Uterus (tissue), 4 donors: ENCODE results near the gene LRRC49. TPM values are rescaled to one million over a fixed set of nuclear protein-coding genes. Genes with fewer than 3 reads are reported as not detected.

Experiments
- DNase-seq, 2 donors: peaks; one replicate each; pipeline ENCODE4 v3.0.0-alpha.2; 2019 to 2020
- H3K27ac ChIP-seq, 2 donors: fragments of 200-600 bp; sonication (generic); 1 replicate in 1 of 2; 2 replicates in 1 of 2; pipeline ENCODE4 v1.5.1; 2016 to 2018
- H3K27me3 ChIP-seq, 2 donors: fragments of 200-600 bp; sonication (generic); one replicate each; pipeline ENCODE4 v1.5.1; 2018 to 2019; ENCODE audit warnings: control low read depth in 1 of 2
- H3K36me3 ChIP-seq, 2 donors: fragments of 200-600 bp; sonication (generic); one replicate each; pipeline ENCODE4 v1.5.1; 2019; ENCODE audit warnings: control low read depth in 1 of 2
- H3K4me1 ChIP-seq, 2 donors: fragments of 200-600 bp; sonication (generic); one replicate each; pipeline ENCODE4 v1.5.1; 2018 to 2019; ENCODE audit warnings: control low read depth in 1 of 2
- H3K4me3 ChIP-seq, 2 donors: fragments of 200-600 bp; sonication (generic); 1 replicate in 1 of 2; 2 replicates in 1 of 2; pipeline ENCODE4 v1.5.1; 2018 to 2019; ENCODE audit warnings: mild to moderate bottlenecking in 1 of 2
- H3K9me3 ChIP-seq, 2 donors: fragments of 200-600 bp; sonication (generic); one replicate each; pipeline ENCODE4 v1.5.1; 2019; ENCODE audit warnings: control low read depth in 1 of 2
- POLR2A ChIP-seq, 2 donors: fragments of 450-650 bp; IDR thresholded peaks; one replicate each; pipeline ENCODE4 v1.6.1; 2016; ENCODE audit warnings: antibody characterized with exemption in 2 of 2, mild to moderate bottlenecking in 1 of 2, moderate library complexity in 1 of 2
- intact Hi-C: fragments of 100-400 bp; cut with DNase I; formaldehyde crosslinking; loops from one replicate; pipeline ENCODE4 v1.15.1; 2023; ENCODE audit warnings: low total_unique reads
- total RNA-seq, 4 donors: library from RNA; depleted of rRNA in 3 of 4; stranded (reverse); fragments of >200 nt in 3 of 4; gene quantifications; one replicate each; pipeline versions ENCODE4 v1.1.0 to v1.2.4, GENCODE V29; 2014 to 2023
- TF ChIP-seq, protein P1 (sequence below), 4 experiments: fragments of 200-600 bp in 2 of 4; fragments of 450-650 bp in 2 of 4; sonication (generic) in 2 of 4; IDR thresholded peaks; one replicate each; pipeline ENCODE4 v1.5.1; 2016 to 2019; ENCODE audit warnings: antibody characterized with exemption in 4 of 4, mild to moderate bottlenecking in 2 of 4, moderate library complexity in 1 of 4
- donor health status: DM: yes; HTN: yes; CAD: no.

The LRRC49 gene
- total RNA-seq, 4 donors from 2014 or later: 13.8 to 48.7 (median 19.7) TPM

DNA sequence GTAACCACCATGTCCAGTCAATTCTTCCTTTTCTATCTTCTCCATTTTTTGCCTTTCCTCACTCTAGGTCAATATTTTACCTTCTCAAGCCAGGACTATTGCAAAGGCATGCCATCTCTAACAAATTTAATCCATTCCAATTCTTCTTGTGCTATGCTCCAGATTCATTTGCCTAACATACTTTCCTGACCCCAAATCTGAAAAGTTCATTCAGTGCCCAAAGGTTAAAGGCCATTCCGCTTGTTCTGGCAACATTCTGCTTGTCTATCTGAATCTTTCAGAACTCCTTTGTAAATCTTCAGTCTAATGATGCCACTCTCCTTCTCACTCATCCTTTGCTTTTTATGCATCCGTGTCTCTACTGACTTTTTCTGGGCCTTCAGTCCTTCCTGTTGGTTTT, 15.9 kb upstream of the LRRC49 start:
- no peak for DNase-seq
- no peak overlapping the region for H3K4me3 ChIP-seq
- intact Hi-C loops: no loop called here
- no peak for TF ChIP-seq POLR2A (IDR thresholded peaks at IDR 0.05)
- TF ChIP-seq, protein P1, sequence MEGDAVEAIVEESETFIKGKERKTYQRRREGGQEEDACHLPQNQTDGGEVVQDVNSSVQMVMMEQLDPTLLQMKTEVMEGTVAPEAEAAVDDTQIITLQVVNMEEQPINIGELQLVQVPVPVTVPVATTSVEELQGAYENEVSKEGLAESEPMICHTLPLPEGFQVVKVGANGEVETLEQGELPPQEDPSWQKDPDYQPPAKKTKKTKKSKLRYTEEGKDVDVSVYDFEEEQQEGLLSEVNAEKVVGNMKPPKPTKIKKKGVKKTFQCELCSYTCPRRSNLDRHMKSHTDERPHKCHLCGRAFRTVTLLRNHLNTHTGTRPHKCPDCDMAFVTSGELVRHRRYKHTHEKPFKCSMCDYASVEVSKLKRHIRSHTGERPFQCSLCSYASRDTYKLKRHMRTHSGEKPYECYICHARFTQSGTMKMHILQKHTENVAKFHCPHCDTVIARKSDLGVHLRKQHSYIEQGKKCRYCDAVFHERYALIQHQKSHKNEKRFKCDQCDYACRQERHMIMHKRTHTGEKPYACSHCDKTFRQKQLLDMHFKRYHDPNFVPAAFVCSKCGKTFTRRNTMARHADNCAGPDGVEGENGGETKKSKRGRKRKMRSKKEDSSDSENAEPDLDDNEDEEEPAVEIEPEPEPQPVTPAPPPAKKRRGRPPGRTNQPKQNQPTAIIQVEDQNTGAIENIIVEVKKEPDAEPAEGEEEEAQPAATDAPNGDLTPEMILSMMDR (IDR thresholded peaks at IDR 0.05): no peak
- H3K27ac ChIP-seq: no peak overlapping the region
- no peaks in the 10 kb centered on the region for H3K36me3 ChIP-seq
- H3K4me1 ChIP-seq: no peaks in the 10 kb centered on the region
- no peaks in the 10 kb centered on the region for H3K9me3 ChIP-seq
- H3K27me3 ChIP-seq: no peaks in the 10 kb centered on the region

DNA sequence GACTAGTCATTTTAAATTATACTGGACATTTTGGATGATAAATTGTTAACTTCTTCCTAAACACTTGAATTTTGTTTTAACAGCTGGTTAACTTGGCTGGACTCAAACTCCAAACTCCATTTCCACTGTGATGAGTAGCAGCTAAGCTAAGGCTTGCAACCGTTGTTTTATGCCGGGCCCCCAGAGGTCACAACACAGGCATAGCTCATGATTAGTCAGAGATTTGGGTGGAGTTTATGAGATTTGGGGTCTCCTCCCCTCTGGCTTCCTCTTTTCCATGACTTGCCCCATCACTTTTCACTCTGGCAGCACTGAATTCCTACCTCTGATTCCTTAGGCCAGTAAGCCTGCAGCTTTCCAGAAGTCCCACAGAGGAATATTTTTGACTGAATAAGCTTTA, 13.2 kb upstream of the LRRC49 start:
- no peaks in the 10 kb centered on the region for H3K27me3 ChIP-seq
- no peaks in the 10 kb centered on the region for H3K9me3 ChIP-seq
- no peak for TF ChIP-seq POLR2A (IDR thresholded peaks at IDR 0.05)
- no peaks in the 10 kb centered on the region for H3K36me3 ChIP-seq
- H3K27ac ChIP-seq: no peak overlapping the region
- no peaks in the 10 kb centered on the region for H3K4me1 ChIP-seq
- no peak for DNase-seq
- intact Hi-C loops: no loop called here
- H3K4me3 ChIP-seq: no peak overlapping the region

DNA sequence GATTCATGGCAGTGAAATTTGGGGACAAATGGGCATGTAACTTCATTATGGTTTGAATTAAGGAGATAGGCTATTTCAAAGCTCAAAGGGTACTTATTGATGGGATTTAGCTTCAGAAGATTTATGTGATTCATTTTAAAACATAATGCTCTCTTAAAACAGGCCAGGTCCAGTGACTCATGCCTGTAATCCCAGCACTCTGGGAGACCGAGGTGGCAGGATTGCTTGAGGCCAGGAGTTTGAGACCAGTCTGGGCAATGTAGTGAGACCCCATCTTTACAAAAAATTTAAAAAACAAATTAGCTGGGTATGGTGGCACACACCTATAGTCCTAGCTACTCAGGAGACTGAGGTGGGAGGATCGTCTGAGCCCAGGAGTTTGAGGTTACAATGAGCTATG, 11.8 kb upstream of the LRRC49 start:
- Histone ChIP-seq H3K4me1 (no peaks in the 10 kb centered on the region), H3K27ac (no peak overlapping the region), H3K36me3 (no peaks in the 10 kb centered on the region), H3K9me3 (no peaks in the 10 kb centered on the region), H3K4me3 (no peak overlapping the region), H3K27me3 (no peaks in the 10 kb centered on the region)
- TF ChIP-seq POLR2A (IDR thresholded peaks at IDR 0.05): no peak
- TF ChIP-seq, protein P1 (IDR thresholded peaks at IDR 0.05): no peak
- no peak for DNase-seq
- intact Hi-C loops: no loop called here

DNA sequence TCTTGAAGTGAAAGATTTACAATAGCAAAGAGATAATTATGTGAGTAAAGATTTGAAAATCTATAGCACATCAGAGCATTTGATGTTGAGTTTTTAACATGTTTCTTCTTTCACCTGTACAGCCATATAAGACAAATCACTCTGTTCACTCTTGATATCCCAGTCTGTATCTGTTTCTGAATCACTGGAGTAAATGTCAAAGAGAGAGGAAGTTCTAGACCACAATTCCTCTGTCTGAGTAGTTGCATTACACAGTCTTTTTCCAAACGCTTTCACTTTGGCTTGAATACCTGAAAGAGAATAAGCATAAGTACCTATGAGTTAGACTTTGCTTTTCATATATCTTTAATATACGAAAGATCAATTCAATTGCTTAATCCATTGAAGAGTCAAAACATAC, 10.3 kb upstream of the LRRC49 start:
- Histone ChIP-seq H3K4me3 (no peak overlapping the region), H3K27ac (no peak overlapping the region), H3K27me3 (no peaks in the 10 kb centered on the region), H3K36me3 (no peaks in the 10 kb centered on the region), H3K9me3 (no peaks in the 10 kb centered on the region), H3K4me1 (no peaks in the 10 kb centered on the region)
- intact Hi-C loops: no loop called here
- DNase-seq: no peak
- no peak for TF ChIP-seq POLR2A (IDR thresholded peaks at IDR 0.05)
- TF ChIP-seq, protein P1 (IDR thresholded peaks at IDR 0.05): no peak

DNA sequence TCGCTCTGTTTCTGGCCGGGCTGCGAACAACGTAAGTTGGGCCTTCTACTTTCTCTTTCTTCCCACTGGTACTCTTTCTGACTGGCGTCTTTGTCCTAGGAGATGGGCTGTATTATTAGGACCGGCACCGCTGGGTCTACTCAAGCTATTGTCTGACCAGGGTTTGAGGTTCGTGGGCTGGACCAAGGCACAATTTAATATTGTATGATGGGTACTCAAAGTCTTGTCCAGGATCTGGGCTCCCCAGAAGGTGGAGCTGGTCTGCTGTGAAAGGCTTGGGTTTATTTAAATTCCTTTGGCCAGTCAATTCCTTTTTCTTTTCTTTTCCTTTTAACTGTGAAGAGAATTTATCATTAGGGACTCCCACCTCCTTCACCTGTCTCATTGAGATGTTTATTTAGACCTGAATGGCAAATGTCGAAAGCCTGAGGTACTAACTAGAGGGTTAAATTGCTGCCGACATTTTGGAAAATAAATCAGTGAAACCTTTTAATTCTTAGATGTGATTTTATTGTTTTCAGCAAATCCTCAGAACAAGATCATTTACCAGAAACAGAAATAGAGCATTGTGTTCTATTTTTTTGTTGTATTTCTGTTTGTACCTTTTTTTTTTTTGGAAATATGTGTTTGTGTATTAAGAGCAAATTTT, 410 bp downstream of the LRRC49 start:
- H3K9me3 ChIP-seq: no peaks in the 10 kb centered on the region
- no peaks in the 10 kb centered on the region for H3K27me3 ChIP-seq
- no peaks in the 10 kb centered on the region for H3K36me3 ChIP-seq
- H3K27ac ChIP-seq: peak overlapping the region; percentile 80 to 87
- peak in 1 of 2 donors; percentile 39 for DNase-seq
- H3K4me1 ChIP-seq: no peaks in the 10 kb centered on the region
- intact Hi-C loops: no loop called here
- TF ChIP-seq, protein P1 (IDR thresholded peaks at IDR 0.05): peak; percentile 24 to 49 (median 34)
- no peak for TF ChIP-seq POLR2A (IDR thresholded peaks at IDR 0.05)
- H3K4me3 ChIP-seq: peak overlapping the region; percentile 52 to 93

DNA sequence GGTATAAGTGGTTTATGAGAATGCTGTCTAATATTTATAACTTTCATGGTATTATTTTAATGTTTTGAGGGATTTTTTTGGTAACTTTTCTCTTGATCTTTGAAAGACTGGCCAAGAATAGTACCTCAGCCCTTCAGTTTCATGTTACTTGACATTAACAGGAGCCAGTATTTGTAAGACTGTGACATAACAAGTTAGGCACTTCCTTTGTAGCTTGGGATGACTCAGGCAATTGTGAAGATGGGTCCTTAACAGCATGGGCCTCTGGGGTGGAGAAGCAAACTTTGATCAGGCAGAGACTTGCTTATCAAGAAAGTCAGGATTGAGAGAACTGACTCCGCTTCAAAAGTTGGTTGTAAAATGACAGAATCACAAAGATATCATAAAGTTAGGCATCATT, 9.5 kb downstream of the LRRC49 start:
- H3K27ac ChIP-seq: no peak overlapping the region
- H3K27me3 ChIP-seq: no peaks in the 10 kb centered on the region
- H3K4me1 ChIP-seq: no peaks in the 10 kb centered on the region
- no peaks in the 10 kb centered on the region for H3K9me3 ChIP-seq
- no peak overlapping the region for H3K4me3 ChIP-seq
- no peak for TF ChIP-seq POLR2A (IDR thresholded peaks at IDR 0.05)
- TF ChIP-seq, protein P1 (IDR thresholded peaks at IDR 0.05): no peak
- no peaks in the 10 kb centered on the region for H3K36me3 ChIP-seq
- DNase-seq: no peak
- intact Hi-C loops: no loop called here
